Measurements from ENCODE around the gene CCDC85C. TPM values are rescaled to one million over a fixed set of nuclear protein-coding genes. Genes with fewer than 3 reads are reported as not detected.

Gene CCDC85C
- polyA plus RNA-seq, 1 experiment: 7.2 TPM

DNA sequence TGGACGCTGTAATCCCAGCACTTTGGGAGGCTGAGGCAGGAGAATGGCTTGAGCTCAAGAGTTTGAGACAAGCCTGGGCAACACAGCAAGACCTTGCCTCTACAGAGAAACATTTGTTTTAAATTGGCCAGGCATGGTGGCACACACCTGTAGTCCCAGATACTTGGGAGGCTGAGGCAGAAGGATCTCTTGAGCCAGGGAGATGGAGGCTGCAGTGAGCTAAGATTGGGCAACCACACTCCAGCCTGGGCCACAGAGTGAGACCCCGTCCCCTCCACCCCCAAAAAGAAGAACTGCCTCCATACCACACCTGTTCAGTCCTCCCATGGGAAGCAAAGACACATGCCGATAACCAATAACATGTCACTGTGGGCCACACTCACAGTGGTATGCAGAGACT lies 19.2 kb downstream of the CCDC85C start:
- no peaks in the 10 kb centered on the region; the same call in 1 of the 2 replicates for H3K9me3 ChIP-seq (ENCODE audit: control insufficient read depth, insufficient read depth, low read length)
- no peak for DNase-seq (ENCODE audit: low read depth, low spot score)
- TF ChIP-seq, protein P1, sequence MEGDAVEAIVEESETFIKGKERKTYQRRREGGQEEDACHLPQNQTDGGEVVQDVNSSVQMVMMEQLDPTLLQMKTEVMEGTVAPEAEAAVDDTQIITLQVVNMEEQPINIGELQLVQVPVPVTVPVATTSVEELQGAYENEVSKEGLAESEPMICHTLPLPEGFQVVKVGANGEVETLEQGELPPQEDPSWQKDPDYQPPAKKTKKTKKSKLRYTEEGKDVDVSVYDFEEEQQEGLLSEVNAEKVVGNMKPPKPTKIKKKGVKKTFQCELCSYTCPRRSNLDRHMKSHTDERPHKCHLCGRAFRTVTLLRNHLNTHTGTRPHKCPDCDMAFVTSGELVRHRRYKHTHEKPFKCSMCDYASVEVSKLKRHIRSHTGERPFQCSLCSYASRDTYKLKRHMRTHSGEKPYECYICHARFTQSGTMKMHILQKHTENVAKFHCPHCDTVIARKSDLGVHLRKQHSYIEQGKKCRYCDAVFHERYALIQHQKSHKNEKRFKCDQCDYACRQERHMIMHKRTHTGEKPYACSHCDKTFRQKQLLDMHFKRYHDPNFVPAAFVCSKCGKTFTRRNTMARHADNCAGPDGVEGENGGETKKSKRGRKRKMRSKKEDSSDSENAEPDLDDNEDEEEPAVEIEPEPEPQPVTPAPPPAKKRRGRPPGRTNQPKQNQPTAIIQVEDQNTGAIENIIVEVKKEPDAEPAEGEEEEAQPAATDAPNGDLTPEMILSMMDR (IDR thresholded peaks at IDR 0.05; ENCODE audit: low read depth, low read length): no peak
- no peak overlapping the region for H3K27ac ChIP-seq (ENCODE audit: low read depth, low read length)
- no peaks in the 10 kb centered on the region for H3K27me3 ChIP-seq (ENCODE audit: control insufficient read depth, insufficient read depth, low read length)
- POLR2A ChIA-PET: no interaction called here
- CTCF ChIA-PET: no interaction called here
- H3K4me3 ChIP-seq (ENCODE audit: low read depth, low read length): no peak overlapping the region

DNA sequence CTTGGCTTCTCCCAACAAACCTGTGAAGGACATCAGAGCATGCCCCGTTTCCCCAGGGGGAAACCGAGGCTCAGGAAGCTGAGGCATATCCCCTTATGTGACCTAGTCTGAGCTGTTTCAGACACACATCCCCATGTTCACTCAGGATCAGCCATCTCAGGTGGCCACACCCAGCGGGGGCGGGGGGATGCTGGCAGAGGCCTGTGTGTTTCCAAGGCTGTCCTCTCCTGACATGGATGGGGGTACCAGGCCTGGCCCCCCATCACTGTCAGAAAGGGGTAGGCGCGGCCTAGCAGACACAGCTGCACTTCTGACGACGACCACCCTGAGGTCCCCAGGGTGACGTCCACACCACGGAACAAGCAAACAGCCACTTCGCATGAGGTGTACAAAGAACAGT lies 22.1 kb downstream of the CCDC85C start:
- H3K4me3 ChIP-seq (ENCODE audit: low read depth, low read length): no peak overlapping the region
- H3K9me3 ChIP-seq (ENCODE audit: control insufficient read depth, insufficient read depth, low read length): no peaks in the 10 kb centered on the region; the same call in 1 of the 2 replicates
- no peak for DNase-seq (ENCODE audit: low read depth, low spot score)
- no peak overlapping the region for H3K27ac ChIP-seq (ENCODE audit: low read depth, low read length)
- CTCF ChIA-PET: no interaction called here
- H3K27me3 ChIP-seq (ENCODE audit: control insufficient read depth, insufficient read depth, low read length): no peaks in the 10 kb centered on the region
- POLR2A ChIA-PET: no interaction called here
- TF ChIP-seq, protein P1 (IDR thresholded peaks at IDR 0.05; ENCODE audit: low read depth, low read length): no peak

DNA sequence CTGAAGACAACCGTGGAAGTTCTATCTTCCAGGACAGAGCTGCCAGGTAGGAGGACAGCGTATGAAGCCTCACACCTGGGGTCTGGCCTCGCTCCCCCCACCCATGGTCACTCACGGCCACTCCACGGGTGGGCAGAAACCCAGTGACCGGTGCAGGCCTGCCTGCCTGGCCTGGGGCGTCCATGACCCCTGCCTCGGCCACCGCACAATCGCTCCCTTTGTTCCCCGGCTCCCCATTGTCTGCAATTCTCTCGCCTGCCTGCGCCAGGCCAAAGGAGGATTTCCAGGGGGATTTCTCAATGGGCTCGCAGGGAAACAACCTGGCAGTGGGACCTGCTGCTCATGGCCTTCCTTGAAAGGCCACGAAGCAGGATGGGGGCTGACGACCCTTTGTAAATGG lies 22.6 kb downstream of the CCDC85C start:
- no peaks in the 10 kb centered on the region for H3K27me3 ChIP-seq (ENCODE audit: control insufficient read depth, insufficient read depth, low read length)
- H3K4me3 ChIP-seq (ENCODE audit: low read depth, low read length): no peak overlapping the region
- POLR2A ChIA-PET: no interaction called here
- CTCF ChIA-PET: no interaction called here
- DNase-seq (ENCODE audit: low read depth, low spot score): no peak
- no peak overlapping the region for H3K27ac ChIP-seq (ENCODE audit: low read depth, low read length)
- TF ChIP-seq, protein P1 (IDR thresholded peaks at IDR 0.05; ENCODE audit: low read depth, low read length): no peak
- H3K9me3 ChIP-seq (ENCODE audit: control insufficient read depth, insufficient read depth, low read length): no peaks in the 10 kb centered on the region; the same call in 1 of the 2 replicates

DNA sequence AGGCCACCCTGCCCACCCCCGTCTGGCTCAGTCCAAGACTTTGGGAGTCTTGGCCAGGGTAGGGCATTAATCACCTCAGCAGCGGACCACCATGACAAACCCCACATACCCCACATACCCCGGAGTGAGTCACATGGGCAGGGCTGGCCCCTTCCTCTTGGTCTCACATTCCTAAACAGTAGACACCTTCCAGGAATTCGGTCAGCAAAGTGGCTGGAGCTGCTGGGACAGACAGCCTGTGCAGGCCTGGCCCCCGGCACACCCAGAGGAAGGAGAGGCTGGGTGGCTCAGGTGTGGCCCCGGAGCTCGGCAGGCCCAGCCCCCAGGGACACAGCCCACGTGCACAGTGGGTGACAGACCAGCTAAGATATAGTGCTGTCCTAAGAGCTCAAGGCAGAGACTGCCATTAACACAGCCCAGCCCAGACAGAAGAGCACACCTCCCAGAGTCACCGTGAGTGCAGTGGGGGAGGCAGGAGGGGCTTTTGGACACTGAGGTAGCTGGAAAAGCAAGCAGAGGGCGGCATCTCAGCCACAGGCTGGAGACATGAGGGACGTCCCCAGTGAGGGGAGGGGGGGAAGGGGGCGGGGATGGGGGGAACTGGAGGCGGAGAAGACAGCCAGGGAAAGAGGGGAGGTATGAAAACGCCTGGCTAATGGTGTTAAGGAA lies 24.0 kb downstream of the CCDC85C start:
- TF ChIP-seq, protein P1 (IDR thresholded peaks at IDR 0.05; ENCODE audit: low read depth, low read length): no peak
- CTCF ChIA-PET: no interaction called here
- Histone ChIP-seq H3K9me3 (ENCODE audit: control insufficient read depth, insufficient read depth, low read length) (no peaks in the 10 kb centered on the region; the same call in 1 of the 2 replicates), H3K27me3 (ENCODE audit: control insufficient read depth, insufficient read depth, low read length) (no peaks in the 10 kb centered on the region), H3K27ac (ENCODE audit: low read depth, low read length) (peak overlapping the region; percentile 52), H3K4me3 (ENCODE audit: low read depth, low read length) (no peak overlapping the region)
- POLR2A ChIA-PET: interaction anchor here (0.8 to 1.5 kb wide), 2 partner anchors 22 to 99 kb away, joined by 3 read pairs; partner anchors contain the start of gene CCNK
- no peak for DNase-seq (ENCODE audit: low read depth, low spot score)

DNA sequence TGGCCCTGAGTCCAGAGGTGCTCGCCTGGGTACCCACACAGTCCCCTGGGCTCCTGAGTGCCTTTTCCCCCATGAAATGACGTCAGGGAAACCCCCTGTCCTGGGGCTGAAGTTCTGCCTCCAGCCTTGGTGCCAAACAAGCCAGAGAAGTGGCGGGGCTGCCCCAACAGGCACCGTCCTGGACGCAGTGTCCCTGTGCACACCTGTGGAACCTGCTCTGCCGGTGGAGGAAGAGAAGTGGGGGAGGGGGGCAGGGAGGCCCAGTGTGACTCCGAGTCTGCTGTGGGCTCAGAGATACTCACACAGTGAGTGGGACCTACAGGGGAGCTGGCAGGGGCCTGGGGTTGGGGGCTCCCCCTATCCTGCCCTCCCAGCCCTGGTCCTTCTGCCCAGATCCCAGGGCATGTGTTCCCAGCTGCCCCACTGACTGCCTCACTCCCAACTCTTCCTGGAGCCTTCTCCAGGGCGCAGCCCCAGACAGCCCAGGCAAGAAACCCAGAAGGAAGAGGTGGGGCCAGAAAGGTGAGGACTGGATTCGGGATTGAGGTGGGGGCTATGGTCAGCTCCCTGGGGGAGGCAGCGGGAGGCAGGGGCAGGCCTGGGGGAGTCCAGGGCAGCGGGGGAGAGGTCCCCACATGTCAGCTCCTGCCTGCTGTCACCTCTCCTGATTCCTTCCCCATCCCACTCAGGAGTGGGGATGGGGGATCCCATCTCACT lies 24.7 kb downstream of the CCDC85C start:
- DNase-seq (ENCODE audit: low read depth, low spot score): no peak
- Histone ChIP-seq H3K9me3 (ENCODE audit: control insufficient read depth, insufficient read depth, low read length) (no peaks in the 10 kb centered on the region; the same call in 1 of the 2 replicates), H3K27me3 (ENCODE audit: control insufficient read depth, insufficient read depth, low read length) (no peaks in the 10 kb centered on the region), H3K27ac (ENCODE audit: low read depth, low read length) (peak overlapping the region; percentile 52), H3K4me3 (ENCODE audit: low read depth, low read length) (no peak overlapping the region)
- ChIA-PET POLR2A (interaction anchor here (1.5 kb wide), 1 partner anchor 98 kb away, joined by 3 read pairs; the partner anchor contains the start of gene CCNK), CTCF (no interaction called here)
- TF ChIP-seq, protein P1 (IDR thresholded peaks at IDR 0.05; ENCODE audit: low read depth, low read length): no peak

All from AG04450 (cell line).